Sigmoid colon (tissue), 4 donors: Measurements from ENCODE around the gene NXPH4.

ENCODE experiments used
- CTCF ChIP-seq, 4 experiments: fragments of 450-650 bp in 3 of 4; fragments of 200-600 bp in 1 of 4; IDR thresholded peaks; one replicate each; pipeline ENCODE4 v1.5.1; 2016 to 2019; ENCODE audit warnings: antibody characterized with exemption in 4 of 4, mild to moderate bottlenecking in 3 of 4, moderate library complexity in 2 of 4
- EP300 ChIP-seq, 4 donors: sonication (generic); formaldehyde crosslinking; IDR thresholded peaks; one replicate each; pipeline ENCODE4 v1.6.1; 2017; ENCODE audit warnings: antibody characterized with exemption in 4 of 4
- POLR2A ChIP-seq, 2 donors: fragments of 450-650 bp; IDR thresholded peaks; one replicate each; pipeline ENCODE4 v1.6.1; 2016; ENCODE audit warnings: antibody characterized with exemption in 2 of 2, mild to moderate bottlenecking in 2 of 2, moderate library complexity in 2 of 2

GRCh38 chr12:57185906-57186508 lies 30.6 kb upstream of the NXPH4 start:
- TF ChIP-seq POLR2A (IDR thresholded peaks at IDR 0.05) (no peak), CTCF (IDR thresholded peaks at IDR 0.05) (no peak), EP300 (IDR thresholded peaks at IDR 0.05) (no peak)
